Measurements from ENCODE around the gene POP5. TPM values are rescaled to one million over a fixed set of nuclear protein-coding genes. Genes with fewer than 3 reads are reported as not detected.

Gene POP5
- total and polyA plus RNA-seq, 2 experiments from 2014 or later, result 52.4 to 140 TPM

- Histone ChIP-seq H3K36me3 (ENCODE audit: insufficient read depth) (no peaks in the 10 kb centered on the region), H3K27ac (ENCODE audit: low read depth) (peak within 1 kb of the TSS; percentile 72), H3K79me2 (replicated peaks; ENCODE audit: insufficient read depth) (peaks cover 48% of the 10 kb centered on the region), H3K9me2 (ENCODE audit: insufficient read depth) (no peaks in the 10 kb centered on the region), H2AFZ (peak within 1 kb of the TSS; percentile 91), H3K4me2 (peak within 1 kb of the TSS; percentile 85), H4K20me1 (replicated peaks; ENCODE audit: insufficient read depth) (peaks cover 33% of the 10 kb centered on the region), H3K4me1 (ENCODE audit: insufficient read depth) (peaks cover 44% of the 10 kb centered on the region), H3F3A (replicated peaks; ENCODE audit: low read depth) (peaks cover 2% of the 10 kb centered on the region; the same call in 1 of the 2 replicates), H3K27me3 (ENCODE audit: insufficient read depth) (no peaks in the 10 kb centered on the region), H3K4me3 (peak within 1 kb of the TSS; percentile 86)
- DNase-seq (ENCODE audit: low spot score) (peak; percentile 95), ATAC-seq (peak; percentile 85)
- peaks cover 5% of the 10 kb centered on the region for H3K27me3 Mint-ChIP-seq (ENCODE audit: insufficient read depth, low read depth, poor library complexity)
- H3K4me1 Mint-ChIP-seq, result peaks cover 35% of the 10 kb centered on the region
- H3K27ac Mint-ChIP-seq, result peak within 1 kb of the TSS; percentile 89
- H3K36me3 Mint-ChIP-seq (ENCODE audit: low read depth), result peaks cover 18% of the 10 kb centered on the region; the same call in 2 of the 3 replicates
- H3K9me3 Mint-ChIP-seq, result no peaks in the 10 kb centered on the region
- TF ChIP-seq POLR2AphosphoS5 (IDR thresholded peaks at IDR 0.05; ENCODE audit: low read depth) (peak; percentile 92), CREB1 (CRISPR knock-in tag; IDR thresholded peaks at IDR 0.05; ENCODE audit: low read depth) (0 out of 2 replicates have a peak, but pooled peaks have one; percentile 20), EZH2phosphoT487 (IDR thresholded peaks at IDR 0.05; ENCODE audit: unreplicated experiment) (no peak), ETS1 (IDR thresholded peaks at IDR 0.05) (peak; percentile 90)
- peak within 1 kb of the TSS; percentile 94 for H3K4me3 Mint-ChIP-seq
These were observed 46.9 kb downstream of the POP5 start, which contains the start of gene RNF10 for GRCh38 chr12:120534203-120534702. Gene RNF10, plus strand, starts transcription at chr12:120534356. Its CDS starts 456 bp downstream, at chr12:120534812.

- Mint-ChIP-seq H3K27me3 (ENCODE audit: insufficient read depth, low read depth, poor library complexity) (peaks cover 6% of the 10 kb centered on the region), H3K9me3 (no peaks in the 10 kb centered on the region), H3K4me3 (no peak overlapping the region), H3K4me1 (peaks cover 25% of the 10 kb centered on the region), H3K27ac (no peak overlapping the region), H3K36me3 (ENCODE audit: low read depth) (peaks cover 14% of the 10 kb centered on the region; the same call in 2 of the 3 replicates)
- H3K4me3 ChIP-seq, result no peak overlapping the region
- no peaks in the 10 kb centered on the region for H3K36me3 ChIP-seq (ENCODE audit: insufficient read depth)
- peaks cover 32% of the 10 kb centered on the region for H3K4me1 ChIP-seq (ENCODE audit: insufficient read depth)
- H3K27ac ChIP-seq (ENCODE audit: low read depth), result no peak overlapping the region
- DNase-seq (ENCODE audit: low spot score) (no peak), ATAC-seq (no peak)
- peaks cover 38% of the 10 kb centered on the region for H3K79me2 ChIP-seq (replicated peaks; ENCODE audit: insufficient read depth)
- no peak overlapping the region for H3K4me2 ChIP-seq
- H4K20me1 ChIP-seq (replicated peaks; ENCODE audit: insufficient read depth), result peaks cover 21% of the 10 kb centered on the region
- H2AFZ ChIP-seq, result no peak overlapping the region
- H3K9me2 ChIP-seq (ENCODE audit: insufficient read depth), result no peaks in the 10 kb centered on the region
- H3F3A ChIP-seq (replicated peaks; ENCODE audit: low read depth), result peaks cover 2% of the 10 kb centered on the region; the same call in 1 of the 2 replicates
- H3K27me3 ChIP-seq (ENCODE audit: insufficient read depth), result no peaks in the 10 kb centered on the region
- TF ChIP-seq POLR2AphosphoS5 (IDR thresholded peaks at IDR 0.05; ENCODE audit: low read depth) (no peak), REST (IDR thresholded peaks at IDR 0.05; ENCODE audit: unreplicated experiment) (no peak), ZNF114 (CRISPR knock-in tag; IDR thresholded peaks at IDR 0.05) (no peak), CREB1 (CRISPR knock-in tag; IDR thresholded peaks at IDR 0.05; ENCODE audit: low read depth) (no peak), NANOG (IDR thresholded peaks at IDR 0.05; ENCODE audit: borderline replicate concordance) (no peak), JUNB (IDR thresholded peaks at IDR 0.05; ENCODE audit: unreplicated experiment) (no peak), STAT1 (IDR thresholded peaks at IDR 0.05; ENCODE audit: unreplicated experiment) (no peak), ETS1 (IDR thresholded peaks at IDR 0.05) (no peak)
These were observed 48.4 kb downstream of the POP5 start for GRCh38 chr12:120532701-120533238.
